HFFc6 (cell line): ENCODE results near the gene KIAA1217. TPM values are rescaled to one million over a fixed set of nuclear protein-coding genes. Genes with fewer than 3 reads are reported as not detected.

Source experiments
- DNase-seq: peaks from one replicate; pipeline ENCODE4 v3.0.0-alpha.2; 2018
- H3K27ac Mint-ChIP-seq: 2 replicates; pipeline ENCODE4 v1.8.0; 2020; ENCODE audit warnings: mild to moderate bottlenecking, mixed read lengths
- H3K27me3 Mint-ChIP-seq: 2 replicates; pipeline ENCODE4 v1.8.0; 2021; ENCODE audit warnings: mild to moderate bottlenecking, moderate library complexity, mixed read lengths; ENCODE audit not compliant: insufficient read depth
- H3K36me3 Mint-ChIP-seq: 2 replicates; pipeline ENCODE4 v1.8.0; 2021; ENCODE audit warnings: low read depth, mixed read lengths
- H3K4me1 Mint-ChIP-seq: 2 replicates; pipeline ENCODE4 v1.8.0; 2020; ENCODE audit warnings: low read depth, mixed read lengths
- H3K4me3 Mint-ChIP-seq: 2 replicates; pipeline ENCODE4 v1.8.0; 2020; ENCODE audit warnings: mild to moderate bottlenecking, moderate library complexity, mixed read lengths
- H3K9me3 Mint-ChIP-seq: 2 replicates; pipeline ENCODE4 v1.8.0; 2020; ENCODE audit warnings: mild to moderate bottlenecking, mixed read lengths
- total RNA-seq, 6 experiments: library from RNA; stranded (reverse); fragmentation: NEBNext Ultra II Directional; extraction: Animal tissue kit (Norgen Biotek cat#: 25700); gene quantifications; 2 replicates in 1 of 6; 3 replicates in 5 of 6; pipeline ENCODE4 v1.2.3, GENCODE V29; 2021
- TF ChIP-seq, protein P1 (sequence below): fragments of 200-600 bp; sonication (generic); IDR thresholded peaks from 2 replicates; pipeline ENCODE4 v1.5.0; 2021; ENCODE audit warnings: antibody characterized with exemption, mild to moderate bottlenecking

Gene KIAA1217
- total RNA-seq, 6 experiments from 2014 or later: 1.3 to 2.1 (median 2.0) TPM

DNA sequence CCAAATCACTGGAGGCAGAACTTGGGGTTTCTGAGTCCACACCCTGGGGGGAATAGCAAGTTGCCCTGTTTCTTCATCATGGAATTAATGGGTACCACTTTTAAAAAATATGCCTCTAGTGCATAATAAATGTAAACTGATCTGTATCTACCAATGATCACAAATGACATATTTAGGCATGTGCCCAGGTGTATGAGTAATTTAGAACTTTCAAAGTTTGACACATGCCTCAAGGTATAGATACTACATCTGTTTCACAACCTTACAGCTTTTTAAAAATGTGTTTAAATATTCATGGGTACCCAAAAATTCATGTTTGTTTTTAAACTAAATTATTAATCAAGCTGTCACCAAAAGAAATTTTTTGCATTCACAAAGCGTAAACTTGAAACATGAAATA is 226.0 kb downstream of the KIAA1217 start:
- Mint-ChIP-seq H3K4me3 (no peak overlapping the region), H3K27me3 (no peaks in the 10 kb centered on the region; the same call in 1 of the 2 replicates), H3K9me3 (no peaks in the 10 kb centered on the region), H3K4me1 (peaks cover 49% of the 10 kb centered on the region), H3K27ac (no peak overlapping the region), H3K36me3 (no peaks in the 10 kb centered on the region)
- no peak for DNase-seq
- TF ChIP-seq, protein P1, sequence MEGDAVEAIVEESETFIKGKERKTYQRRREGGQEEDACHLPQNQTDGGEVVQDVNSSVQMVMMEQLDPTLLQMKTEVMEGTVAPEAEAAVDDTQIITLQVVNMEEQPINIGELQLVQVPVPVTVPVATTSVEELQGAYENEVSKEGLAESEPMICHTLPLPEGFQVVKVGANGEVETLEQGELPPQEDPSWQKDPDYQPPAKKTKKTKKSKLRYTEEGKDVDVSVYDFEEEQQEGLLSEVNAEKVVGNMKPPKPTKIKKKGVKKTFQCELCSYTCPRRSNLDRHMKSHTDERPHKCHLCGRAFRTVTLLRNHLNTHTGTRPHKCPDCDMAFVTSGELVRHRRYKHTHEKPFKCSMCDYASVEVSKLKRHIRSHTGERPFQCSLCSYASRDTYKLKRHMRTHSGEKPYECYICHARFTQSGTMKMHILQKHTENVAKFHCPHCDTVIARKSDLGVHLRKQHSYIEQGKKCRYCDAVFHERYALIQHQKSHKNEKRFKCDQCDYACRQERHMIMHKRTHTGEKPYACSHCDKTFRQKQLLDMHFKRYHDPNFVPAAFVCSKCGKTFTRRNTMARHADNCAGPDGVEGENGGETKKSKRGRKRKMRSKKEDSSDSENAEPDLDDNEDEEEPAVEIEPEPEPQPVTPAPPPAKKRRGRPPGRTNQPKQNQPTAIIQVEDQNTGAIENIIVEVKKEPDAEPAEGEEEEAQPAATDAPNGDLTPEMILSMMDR: no peak

DNA sequence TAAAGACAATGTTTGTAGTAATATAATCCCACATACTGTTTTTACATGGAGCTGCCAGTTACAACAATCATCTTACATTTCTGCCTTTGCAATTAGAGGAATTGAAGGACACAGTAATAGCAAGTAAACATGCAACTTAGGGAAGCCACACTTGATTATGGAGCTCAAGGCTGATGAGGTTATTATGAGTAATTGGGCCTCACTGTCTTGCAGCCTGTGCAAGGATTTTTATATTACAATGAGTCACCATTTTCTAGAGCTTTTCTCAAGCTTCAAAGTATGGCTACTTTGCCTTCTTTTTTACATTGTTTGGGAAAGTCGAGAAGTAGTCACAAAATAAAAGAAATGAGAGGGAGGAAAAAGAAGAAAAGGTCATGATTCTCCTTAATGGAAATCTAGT is 226.4 kb downstream of the KIAA1217 start:
- no peaks in the 10 kb centered on the region for H3K9me3 Mint-ChIP-seq
- DNase-seq: peak; percentile 80
- 0 out of 2 replicates have a peak overlapping the region, but pooled peaks have one; percentile 14 for H3K4me3 Mint-ChIP-seq
- no peak overlapping the region; the same call in 1 of the 2 replicates for H3K27ac Mint-ChIP-seq
- H3K36me3 Mint-ChIP-seq: no peaks in the 10 kb centered on the region
- TF ChIP-seq, protein P1: no peak
- no peaks in the 10 kb centered on the region; the same call in 1 of the 2 replicates for H3K27me3 Mint-ChIP-seq
- peaks cover 53% of the 10 kb centered on the region for H3K4me1 Mint-ChIP-seq

DNA sequence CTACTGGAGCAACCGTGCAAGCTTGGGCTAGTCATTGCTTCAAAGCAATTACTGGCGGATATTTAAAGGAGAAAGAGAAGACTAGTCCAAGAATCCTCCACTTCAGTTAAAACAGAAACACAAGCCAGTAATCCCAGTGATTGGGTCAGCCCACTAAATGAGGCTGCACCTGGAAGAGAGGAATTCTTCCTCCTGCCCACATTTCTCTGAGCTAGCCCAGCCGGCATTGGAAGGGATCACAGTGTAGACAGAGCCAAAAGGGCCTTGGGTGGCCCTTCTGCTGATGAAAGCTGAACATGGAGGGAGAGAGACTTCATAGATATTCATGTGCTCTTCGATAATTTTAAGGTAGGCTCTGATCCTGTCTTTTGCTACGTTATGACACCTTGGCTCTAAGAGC is 228.4 kb downstream of the KIAA1217 start:
- H3K4me3 Mint-ChIP-seq: no peak overlapping the region
- no peaks in the 10 kb centered on the region for H3K9me3 Mint-ChIP-seq
- H3K27ac Mint-ChIP-seq: no peak overlapping the region
- peaks cover 2% of the 10 kb centered on the region for H3K27me3 Mint-ChIP-seq
- H3K4me1 Mint-ChIP-seq: peaks cover 65% of the 10 kb centered on the region
- H3K36me3 Mint-ChIP-seq: no peaks in the 10 kb centered on the region
- TF ChIP-seq, protein P1: no peak
- DNase-seq: no peak

DNA sequence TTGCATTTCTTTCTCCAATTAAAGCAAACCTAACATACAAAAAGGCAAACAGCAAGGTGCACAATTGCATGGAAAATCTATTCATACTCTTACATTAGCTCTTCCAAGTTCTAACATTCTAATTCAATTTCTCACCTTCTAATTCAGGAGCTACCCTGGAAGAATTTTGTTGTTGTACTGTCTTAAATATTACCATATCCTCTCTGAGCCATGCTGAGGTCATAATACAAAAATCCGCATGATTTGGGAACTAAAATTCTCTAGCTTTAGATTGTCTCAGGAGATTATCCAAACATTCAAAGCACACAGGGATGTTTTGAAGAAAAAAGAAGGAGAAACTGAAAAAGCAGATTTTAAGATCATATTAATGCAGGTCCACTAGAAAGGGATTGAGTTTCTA is 229.9 kb downstream of the KIAA1217 start:
- TF ChIP-seq, protein P1: no peak
- H3K4me1 Mint-ChIP-seq: peaks cover 68% of the 10 kb centered on the region
- peaks cover 4% of the 10 kb centered on the region for H3K27me3 Mint-ChIP-seq
- H3K4me3 Mint-ChIP-seq: no peak overlapping the region; the same call in 1 of the 2 replicates
- DNase-seq: no peak
- no peaks in the 10 kb centered on the region for H3K9me3 Mint-ChIP-seq
- H3K27ac Mint-ChIP-seq: peak overlapping the region; percentile 59
- H3K36me3 Mint-ChIP-seq: no peaks in the 10 kb centered on the region

DNA sequence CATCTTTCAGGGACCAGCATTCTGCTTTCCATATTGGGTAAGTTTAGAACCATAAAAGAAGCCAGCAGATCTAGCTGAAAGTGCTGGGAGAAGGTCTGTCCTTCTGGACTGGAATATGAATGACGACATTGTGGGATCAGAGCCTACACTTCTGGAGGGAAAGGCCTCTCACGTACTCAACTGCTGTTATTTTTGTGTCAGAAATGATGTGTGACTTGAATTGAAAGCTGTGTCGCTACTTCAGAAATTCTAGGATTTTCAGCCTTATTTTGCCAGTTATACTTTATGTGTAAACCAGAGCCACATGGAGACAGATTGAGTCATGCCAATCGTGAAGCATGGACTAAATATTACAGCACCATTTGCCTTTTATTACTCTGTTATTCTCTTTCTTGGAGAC is 231.0 kb downstream of the KIAA1217 start:
- Mint-ChIP-seq H3K36me3 (no peaks in the 10 kb centered on the region), H3K9me3 (no peaks in the 10 kb centered on the region), H3K27ac (no peak overlapping the region), H3K27me3 (peaks cover 4% of the 10 kb centered on the region), H3K4me3 (no peak overlapping the region), H3K4me1 (peaks cover 72% of the 10 kb centered on the region)
- TF ChIP-seq, protein P1: no peak
- DNase-seq: no peak
